Measurements from ENCODE around the gene PIP4K2A.

- no peak for TF ChIP-seq CTCF (IDR thresholded peaks at IDR 0.05)
- no peak for TF ChIP-seq POLR2A (IDR thresholded peaks at IDR 0.05)
These were observed 102.1 kb downstream of the PIP4K2A start for GRCh38 chr10:22612318-22612717.

All from body of pancreas (tissue), 4 donors.